Measurements from ENCODE around the gene COL11A1. TPM values are rescaled to one million over a fixed set of nuclear protein-coding genes. Genes with fewer than 3 reads are reported as not detected.

The COL11A1 gene
- total and polyA plus RNA-seq, 2 of the 4 experiments (the other 2 are of a cell fraction): 4.6 to 5.2 TPM

DNA sequence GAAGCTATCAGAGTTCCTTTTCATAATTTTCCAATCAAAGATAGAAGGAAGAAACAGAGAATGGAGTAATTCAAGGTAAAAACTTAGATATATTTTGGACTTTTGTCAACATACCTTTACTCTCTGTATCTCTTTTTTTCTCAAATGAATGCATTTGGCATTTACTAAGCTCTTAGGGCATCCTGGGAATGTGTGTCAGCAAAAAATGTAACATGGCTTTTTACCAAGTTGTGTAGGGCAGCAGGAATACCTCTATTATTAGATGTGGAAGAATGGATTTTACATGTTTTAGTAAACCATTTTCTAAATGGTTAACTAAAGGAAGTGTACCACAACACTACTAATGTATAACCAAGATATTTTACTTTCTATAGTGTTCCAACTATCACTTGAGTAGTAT is 4.2 kb upstream of the COL11A1 start:
- ChIA-PET CTCF (no interaction called here), POLR2A (ENCODE audit: unreplicated experiment) (no interaction called here)
- dilution Hi-C loops (cut with HindIII; ENCODE audit: low sequenced_read_pairs, unreplicated experiment): no loop called here
- Histone ChIP-seq H3K4ac (ENCODE audit: low read depth, low read length) (no peak overlapping the region), H2BK120ac (ENCODE audit: low read depth, low read length) (no peak overlapping the region), H2BK5ac (ENCODE audit: low read depth, low read length, poor library complexity, severe bottlenecking) (no peak overlapping the region), H3K14ac (replicated peaks; ENCODE audit: low read depth, low read length) (no peak overlapping the region), H3K79me1 (ENCODE audit: low read depth in 1 of 2, low read length in 2 of 2) (no peaks in the 10 kb centered on the region; a peak in 1 of 4 replicates), H2AFZ (replicated peaks; ENCODE audit: low read length, poor library complexity) (no peak overlapping the region), H2BK15ac (ENCODE audit: low read depth, low read length) (no peak overlapping the region), H3K9me1 (ENCODE audit: insufficient read depth, low read length) (no peaks in the 10 kb centered on the region), H2BK20ac (ENCODE audit: low read depth, low read length) (no peak overlapping the region), H3K9me3 (ENCODE audit: control insufficient read depth, insufficient read depth, low read length) (no peaks in the 10 kb centered on the region), H3K27me3 (ENCODE audit: control insufficient read depth, insufficient read depth, low read length) (peaks cover under 1% of the 10 kb centered on the region), H2AK9ac (replicated peaks; ENCODE audit: low read depth, low read length, poor library complexity) (no peak overlapping the region), H3K4me1 (ENCODE audit: control insufficient read depth, insufficient read depth, low read length) (no peaks in the 10 kb centered on the region), H2AK5ac (ENCODE audit: low read depth, low read length) (no peak overlapping the region), H3K4me3 (ENCODE audit: insufficient read depth, low read depth, low read length) (no peak overlapping the region), H3K4me2 (ENCODE audit: low read depth, low read length) (no peak overlapping the region), H3K27ac (ENCODE audit: insufficient read depth, low read length) (no peak overlapping the region), H3K9ac (ENCODE audit: low read depth, low read length) (no peak overlapping the region), H4K5ac (ENCODE audit: low read depth, low read length) (no peak overlapping the region), H3K23ac (ENCODE audit: low read depth, low read length) (no peak overlapping the region), H4K20me1 (ENCODE audit: insufficient read depth, low read length) (no peaks in the 10 kb centered on the region), H4K8ac (ENCODE audit: low read depth in 2 of 2, low read length in 2 of 2) (no peak overlapping the region; a peak in 1 of 4 replicates), H3K18ac (ENCODE audit: low read depth, low read length) (no peak overlapping the region), H3K56ac (ENCODE audit: extremely low read depth, insufficient read depth, low read length) (no peak overlapping the region), H3K36me3 (ENCODE audit: control insufficient read depth, insufficient read depth, low read length) (no peaks in the 10 kb centered on the region), H4K91ac (ENCODE audit: insufficient read depth, low read depth, low read length) (no peak overlapping the region)
- in situ Hi-C loops (cut with MboI; ENCODE audit: low sequenced_read_pairs): no loop called here
- no TSS peak for BruUV-seq (replicated peaks)
- intact Hi-C loops (cut with micrococcal nuclease): no loop called here
- TF ChIP-seq RFX5 (IDR thresholded peaks at IDR 0.05; ENCODE audit: low read depth, low read length): no peak
- no peak for TF ChIP-seq RCOR1 (IDR thresholded peaks at IDR 0.05; ENCODE audit: insufficient replicate concordance, low read length)
- TF ChIP-seq FOS (IDR thresholded peaks at IDR 0.05; ENCODE audit: low read depth, low read length): no peak
- no peak for TF ChIP-seq SMC3 (IDR thresholded peaks at IDR 0.05; ENCODE audit: low read depth, low read length)
- no peak for TF ChIP-seq MAFK (IDR thresholded peaks at IDR 0.05; ENCODE audit: low read depth, low read length)
- no peak for TF ChIP-seq BHLHE40 (IDR thresholded peaks at IDR 0.05; ENCODE audit: low read depth, low read length)
- no peak for TF ChIP-seq CEBPB (IDR thresholded peaks at IDR 0.05; ENCODE audit: low read depth, low read length)
- TF ChIP-seq MAZ (IDR thresholded peaks at IDR 0.05; ENCODE audit: borderline replicate concordance, low read depth, low read length): no peak
- TF ChIP-seq, protein P1, sequence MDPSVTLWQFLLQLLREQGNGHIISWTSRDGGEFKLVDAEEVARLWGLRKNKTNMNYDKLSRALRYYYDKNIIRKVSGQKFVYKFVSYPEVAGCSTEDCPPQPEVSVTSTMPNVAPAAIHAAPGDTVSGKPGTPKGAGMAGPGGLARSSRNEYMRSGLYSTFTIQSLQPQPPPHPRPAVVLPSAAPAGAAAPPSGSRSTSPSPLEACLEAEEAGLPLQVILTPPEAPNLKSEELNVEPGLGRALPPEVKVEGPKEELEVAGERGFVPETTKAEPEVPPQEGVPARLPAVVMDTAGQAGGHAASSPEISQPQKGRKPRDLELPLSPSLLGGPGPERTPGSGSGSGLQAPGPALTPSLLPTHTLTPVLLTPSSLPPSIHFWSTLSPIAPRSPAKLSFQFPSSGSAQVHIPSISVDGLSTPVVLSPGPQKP (IDR thresholded peaks at IDR 0.05; ENCODE audit: borderline replicate concordance, low read depth, low read length): no peak
- TF ChIP-seq, protein P2, sequence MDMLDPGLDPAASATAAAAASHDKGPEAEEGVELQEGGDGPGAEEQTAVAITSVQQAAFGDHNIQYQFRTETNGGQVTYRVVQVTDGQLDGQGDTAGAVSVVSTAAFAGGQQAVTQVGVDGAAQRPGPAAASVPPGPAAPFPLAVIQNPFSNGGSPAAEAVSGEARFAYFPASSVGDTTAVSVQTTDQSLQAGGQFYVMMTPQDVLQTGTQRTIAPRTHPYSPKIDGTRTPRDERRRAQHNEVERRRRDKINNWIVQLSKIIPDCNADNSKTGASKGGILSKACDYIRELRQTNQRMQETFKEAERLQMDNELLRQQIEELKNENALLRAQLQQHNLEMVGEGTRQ (IDR thresholded peaks at IDR 0.05; ENCODE audit: low read depth, low read length): no peak
- TF ChIP-seq RAD21 (IDR thresholded peaks at IDR 0.05; ENCODE audit: low read length): no peak
- TF ChIP-seq NFE2L2 (IDR thresholded peaks at IDR 0.05; ENCODE audit: low read depth, low read length): no peak
- TF ChIP-seq MXI1 (IDR thresholded peaks at IDR 0.05; ENCODE audit: borderline replicate concordance, low read depth, low read length): no peak
- no peak for TF ChIP-seq CTCF (conservative IDR thresholded peaks at IDR 0.05; ENCODE audit: low read depth, low read length)
- no peak for TF ChIP-seq CHD1 (IDR thresholded peaks at IDR 0.05; ENCODE audit: low read depth, low read length)
- DNase-seq: no peak
- ATAC-seq (ENCODE audit: low read depth): no peak

Measured in IMR-90 (cell line).